Measurements from ENCODE around the gene GAGE2A.
"Not testable (repeated sequence)": the region's sequence is repeated elsewhere in the genome, so short reads cannot be mapped to it uniquely, and the experiment has no call there.

The GAGE2A gene, protein sequence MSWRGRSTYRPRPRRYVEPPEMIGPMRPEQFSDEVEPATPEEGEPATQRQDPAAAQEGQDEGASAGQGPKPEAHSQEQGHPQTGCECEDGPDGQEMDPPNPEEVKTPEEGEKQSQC

DNA sequence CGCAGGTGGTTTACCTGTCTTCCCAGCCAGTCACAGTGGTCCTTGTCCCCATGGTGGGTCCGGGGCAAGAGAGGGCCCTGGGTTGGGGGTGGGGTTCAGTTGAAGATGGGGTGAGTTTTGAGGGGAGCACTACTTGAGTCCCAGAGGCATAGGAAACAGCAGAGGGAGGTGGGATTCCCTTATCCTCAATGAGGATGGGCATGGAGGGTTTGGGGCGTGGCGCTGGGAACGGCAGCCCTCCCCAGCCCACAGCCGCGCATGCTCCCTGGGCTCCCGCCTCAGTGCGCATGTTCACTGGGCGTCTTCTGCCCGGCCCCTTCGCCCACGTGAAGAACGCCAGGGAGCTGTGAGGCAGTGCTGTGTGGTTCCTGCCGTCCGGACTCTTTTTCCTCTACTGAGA, at the start of gene GAGE2A:
TSS of gene GAGE2A (plus strand) at position 301 of the 400 bp plus-strand sequence. CDS start 1,155 bp downstream, outside the sequence.
- not testable (repeated sequence) for DNase-seq

DNA sequence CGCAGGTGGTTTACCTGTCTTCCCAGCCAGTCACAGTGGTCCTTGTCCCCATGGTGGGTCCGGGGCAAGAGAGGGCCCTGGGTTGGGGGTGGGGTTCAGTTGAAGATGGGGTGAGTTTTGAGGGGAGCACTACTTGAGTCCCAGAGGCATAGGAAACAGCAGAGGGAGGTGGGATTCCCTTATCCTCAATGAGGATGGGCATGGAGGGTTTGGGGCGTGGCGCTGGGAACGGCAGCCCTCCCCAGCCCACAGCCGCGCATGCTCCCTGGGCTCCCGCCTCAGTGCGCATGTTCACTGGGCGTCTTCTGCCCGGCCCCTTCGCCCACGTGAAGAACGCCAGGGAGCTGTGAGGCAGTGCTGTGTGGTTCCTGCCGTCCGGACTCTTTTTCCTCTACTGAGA, 47.9 kb upstream of the GAGE2A start, which contains the start of gene GAGE12D:
TSS of gene GAGE12D (plus strand) at position 301 of the 400 bp plus-strand sequence. CDS start 1,155 bp downstream, outside the sequence.
- DNase-seq, result not testable (repeated sequence)

DNA sequence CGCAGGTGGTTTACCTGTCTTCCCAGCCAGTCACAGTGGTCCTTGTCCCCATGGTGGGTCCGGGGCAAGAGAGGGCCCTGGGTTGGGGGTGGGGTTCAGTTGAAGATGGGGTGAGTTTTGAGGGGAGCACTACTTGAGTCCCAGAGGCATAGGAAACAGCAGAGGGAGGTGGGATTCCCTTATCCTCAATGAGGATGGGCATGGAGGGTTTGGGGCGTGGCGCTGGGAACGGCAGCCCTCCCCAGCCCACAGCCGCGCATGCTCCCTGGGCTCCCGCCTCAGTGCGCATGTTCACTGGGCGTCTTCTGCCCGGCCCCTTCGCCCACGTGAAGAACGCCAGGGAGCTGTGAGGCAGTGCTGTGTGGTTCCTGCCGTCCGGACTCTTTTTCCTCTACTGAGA, 38.3 kb upstream of the GAGE2A start, which contains the start of gene GAGE12E:
TSS of gene GAGE12E (plus strand) at position 301 of the 400 bp plus-strand sequence. CDS start 1,155 bp downstream, outside the sequence.
- not testable (repeated sequence) for DNase-seq

DNA sequence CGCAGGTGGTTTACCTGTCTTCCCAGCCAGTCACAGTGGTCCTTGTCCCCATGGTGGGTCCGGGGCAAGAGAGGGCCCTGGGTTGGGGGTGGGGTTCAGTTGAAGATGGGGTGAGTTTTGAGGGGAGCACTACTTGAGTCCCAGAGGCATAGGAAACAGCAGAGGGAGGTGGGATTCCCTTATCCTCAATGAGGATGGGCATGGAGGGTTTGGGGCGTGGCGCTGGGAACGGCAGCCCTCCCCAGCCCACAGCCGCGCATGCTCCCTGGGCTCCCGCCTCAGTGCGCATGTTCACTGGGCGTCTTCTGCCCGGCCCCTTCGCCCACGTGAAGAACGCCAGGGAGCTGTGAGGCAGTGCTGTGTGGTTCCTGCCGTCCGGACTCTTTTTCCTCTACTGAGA, 28.8 kb upstream of the GAGE2A start, which contains the start of gene GAGE12F:
TSS of gene GAGE12F (plus strand) at position 301 of the 400 bp plus-strand sequence. CDS start 1,155 bp downstream, outside the sequence.
- DNase-seq, result not testable (repeated sequence)

DNA sequence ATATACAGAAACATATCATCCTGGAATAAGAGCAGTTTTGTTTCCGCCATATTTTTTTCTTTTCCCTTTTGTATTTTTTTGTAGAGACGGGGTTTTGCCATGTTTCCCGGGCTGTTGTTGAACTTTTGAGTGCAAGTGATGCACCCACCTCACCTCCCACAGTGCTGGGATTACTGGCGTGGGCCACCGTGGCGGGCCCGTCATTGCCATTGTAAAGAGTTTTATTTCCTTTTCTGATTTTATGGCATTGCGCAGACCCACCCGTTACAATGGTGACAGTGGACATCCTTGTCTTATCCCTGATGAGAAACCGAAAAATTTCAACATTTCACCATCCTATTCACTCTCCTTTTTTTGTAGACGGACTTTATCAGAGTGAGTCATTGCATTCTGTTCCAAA, 20.6 kb upstream of the GAGE2A start:
- DNase-seq, result not testable (repeated sequence)

DNA sequence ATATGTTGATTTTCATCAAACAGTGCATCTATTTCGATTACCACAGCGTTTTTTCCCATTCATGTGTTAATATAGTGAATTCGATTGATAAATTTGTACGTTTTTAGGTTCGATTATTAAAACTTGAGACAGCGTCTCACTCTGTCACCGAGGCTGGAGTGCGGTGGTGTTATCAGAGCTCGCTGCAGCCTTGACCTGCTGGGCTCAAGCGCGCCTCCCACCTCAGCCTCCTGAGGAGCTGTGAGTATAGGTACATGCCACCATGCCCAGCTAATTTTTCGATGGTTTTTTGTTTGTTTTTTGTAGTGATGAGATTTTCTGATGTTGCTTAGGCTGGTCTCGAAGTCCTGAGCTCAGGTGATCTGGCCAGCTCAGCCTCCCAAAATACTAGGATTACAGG, 20.1 kb upstream of the GAGE2A start:
- DNase-seq, result not testable (repeated sequence)

DNA sequence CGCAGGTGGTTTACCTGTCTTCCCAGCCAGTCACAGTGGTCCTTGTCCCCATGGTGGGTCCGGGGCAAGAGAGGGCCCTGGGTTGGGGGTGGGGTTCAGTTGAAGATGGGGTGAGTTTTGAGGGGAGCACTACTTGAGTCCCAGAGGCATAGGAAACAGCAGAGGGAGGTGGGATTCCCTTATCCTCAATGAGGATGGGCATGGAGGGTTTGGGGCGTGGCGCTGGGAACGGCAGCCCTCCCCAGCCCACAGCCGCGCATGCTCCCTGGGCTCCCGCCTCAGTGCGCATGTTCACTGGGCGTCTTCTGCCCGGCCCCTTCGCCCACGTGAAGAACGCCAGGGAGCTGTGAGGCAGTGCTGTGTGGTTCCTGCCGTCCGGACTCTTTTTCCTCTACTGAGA, 19.2 kb upstream of the GAGE2A start, which contains the start of gene GAGE12G:
TSS of gene GAGE12G (plus strand) at position 301 of the 400 bp plus-strand sequence. CDS start 1,155 bp downstream, outside the sequence.
- not testable (repeated sequence) for DNase-seq

DNA sequence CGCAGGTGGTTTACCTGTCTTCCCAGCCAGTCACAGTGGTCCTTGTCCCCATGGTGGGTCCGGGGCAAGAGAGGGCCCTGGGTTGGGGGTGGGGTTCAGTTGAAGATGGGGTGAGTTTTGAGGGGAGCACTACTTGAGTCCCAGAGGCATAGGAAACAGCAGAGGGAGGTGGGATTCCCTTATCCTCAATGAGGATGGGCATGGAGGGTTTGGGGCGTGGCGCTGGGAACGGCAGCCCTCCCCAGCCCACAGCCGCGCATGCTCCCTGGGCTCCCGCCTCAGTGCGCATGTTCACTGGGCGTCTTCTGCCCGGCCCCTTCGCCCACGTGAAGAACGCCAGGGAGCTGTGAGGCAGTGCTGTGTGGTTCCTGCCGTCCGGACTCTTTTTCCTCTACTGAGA, 9.6 kb upstream of the GAGE2A start, which contains the start of gene GAGE12H:
TSS of gene GAGE12H (plus strand) at position 301 of the 400 bp plus-strand sequence. CDS start 1,155 bp downstream, outside the sequence.
- not testable (repeated sequence) for DNase-seq

DNA sequence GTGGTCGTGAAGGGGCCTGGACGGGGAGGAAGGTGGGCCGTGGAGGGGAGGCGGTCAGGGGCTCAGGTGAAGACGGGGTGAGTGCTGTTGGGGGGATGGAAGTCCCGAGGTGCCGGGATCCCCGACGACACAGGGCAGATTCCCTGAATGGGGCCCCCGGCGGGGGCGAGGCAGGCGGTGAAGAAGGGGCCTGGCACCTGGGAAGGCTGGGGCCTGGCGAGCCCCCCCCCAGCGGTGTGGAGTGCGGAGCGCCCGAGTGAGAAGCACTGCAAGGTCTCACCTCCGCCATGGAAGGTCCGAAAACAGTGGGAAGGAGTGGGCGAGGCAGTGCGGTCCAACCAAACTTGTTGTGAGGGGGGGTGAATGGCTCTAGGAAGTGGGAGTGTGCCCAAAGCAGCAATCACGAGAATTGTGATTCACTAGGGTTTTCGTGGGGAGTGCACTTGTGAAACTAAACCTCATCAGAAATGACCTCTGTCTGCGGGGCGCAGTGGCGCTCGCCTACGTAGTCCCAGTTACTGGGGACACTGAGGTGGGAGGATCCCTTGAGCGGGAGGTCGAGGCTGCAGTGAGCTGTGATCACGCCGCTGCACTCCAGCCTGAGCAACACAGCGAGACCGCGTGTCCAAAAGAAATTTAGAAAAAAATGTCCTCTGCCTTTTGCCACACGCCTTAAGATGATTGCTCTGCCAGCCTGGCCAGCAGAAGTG, 628 bp downstream of the GAGE2A start:
- not testable (repeated sequence) for DNase-seq

DNA sequence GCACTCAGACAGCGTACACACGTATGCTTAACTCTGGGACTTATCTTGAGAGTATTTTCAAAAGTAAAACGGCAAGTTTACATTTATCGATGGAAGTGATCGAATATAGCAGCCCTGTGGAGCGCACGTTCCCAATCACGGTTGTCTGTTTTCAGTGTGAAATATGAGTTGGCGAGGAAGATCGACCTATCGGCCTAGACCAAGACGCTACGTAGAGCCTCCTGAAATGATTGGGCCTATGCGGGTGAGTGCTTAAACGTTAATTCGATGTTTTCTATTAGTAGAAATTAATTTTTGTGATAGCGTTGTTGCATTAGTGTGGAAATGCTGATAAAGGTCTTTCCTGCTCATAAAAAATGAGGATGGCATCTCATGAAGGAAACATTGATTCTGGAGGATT, 1.2 kb downstream of the GAGE2A start:
- not testable (repeated sequence) for DNase-seq

DNA sequence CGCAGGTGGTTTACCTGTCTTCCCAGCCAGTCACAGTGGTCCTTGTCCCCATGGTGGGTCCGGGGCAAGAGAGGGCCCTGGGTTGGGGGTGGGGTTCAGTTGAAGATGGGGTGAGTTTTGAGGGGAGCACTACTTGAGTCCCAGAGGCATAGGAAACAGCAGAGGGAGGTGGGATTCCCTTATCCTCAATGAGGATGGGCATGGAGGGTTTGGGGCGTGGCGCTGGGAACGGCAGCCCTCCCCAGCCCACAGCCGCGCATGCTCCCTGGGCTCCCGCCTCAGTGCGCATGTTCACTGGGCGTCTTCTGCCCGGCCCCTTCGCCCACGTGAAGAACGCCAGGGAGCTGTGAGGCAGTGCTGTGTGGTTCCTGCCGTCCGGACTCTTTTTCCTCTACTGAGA, 9.4 kb downstream of the GAGE2A start, which contains the start of gene GAGE1:
TSS of gene GAGE1 (plus strand) at position 301 of the 400 bp plus-strand sequence. CDS start 1,155 bp downstream, outside the sequence.
- not testable (repeated sequence) for DNase-seq

DNA sequence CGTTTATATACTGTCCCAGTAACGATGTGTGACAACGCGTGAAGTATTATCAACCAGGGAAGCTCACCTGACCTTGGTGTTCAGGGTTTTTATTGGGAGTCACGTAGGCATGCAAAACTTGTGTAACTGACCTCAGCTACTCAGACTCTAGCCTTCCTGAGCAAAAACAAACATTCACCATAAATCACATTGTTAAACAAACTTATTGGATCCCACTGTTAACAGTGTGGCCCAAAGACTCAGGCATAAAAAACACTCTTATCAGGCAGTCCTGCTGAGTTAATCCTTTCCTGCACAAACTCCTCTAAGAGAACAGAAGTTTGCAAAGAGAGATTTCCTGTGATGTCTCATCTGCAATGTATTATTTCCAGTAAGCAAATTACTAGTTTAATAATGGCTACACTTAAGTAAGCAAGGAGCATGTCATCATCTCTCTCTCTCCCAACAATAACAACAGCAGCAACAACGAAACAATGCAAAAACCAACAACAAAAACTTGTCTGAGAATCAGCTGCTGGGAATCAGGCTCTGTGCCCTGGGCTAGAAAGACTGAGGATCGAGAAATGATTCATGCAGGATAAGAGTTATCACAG, 21.5 kb downstream of the GAGE2A start:
- DNase-seq, result no peak
- no peak for TF ChIP-seq POLR2A (IDR thresholded peaks at IDR 0.05; ENCODE audit: low read length)
- no peak for TF ChIP-seq GATA1 (IDR thresholded peaks at IDR 0.05; ENCODE audit: low read depth, low read length)

DNA sequence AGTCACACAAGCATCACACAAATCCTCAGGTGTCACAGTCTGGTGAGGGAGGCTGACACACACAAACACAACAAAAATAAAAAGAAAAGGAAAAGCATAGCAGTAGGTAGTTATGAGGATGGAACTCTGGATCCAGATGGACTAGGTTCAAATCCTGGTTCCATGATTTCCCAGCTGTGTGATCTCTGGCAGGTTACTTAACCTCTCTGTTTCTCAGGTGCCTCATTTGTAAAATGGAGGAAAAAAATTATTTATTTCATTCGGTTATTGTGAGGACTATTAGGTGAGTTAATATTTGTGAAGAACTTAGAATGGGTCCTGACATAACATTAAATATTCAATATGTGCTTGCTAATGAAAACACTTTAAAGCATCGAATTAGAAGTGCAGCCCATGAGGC, 29.3 kb downstream of the GAGE2A start:
- DNase-seq, result no peak
- TF ChIP-seq POLR2A (IDR thresholded peaks at IDR 0.05; ENCODE audit: low read length), result no peak
- TF ChIP-seq GATA1 (IDR thresholded peaks at IDR 0.05; ENCODE audit: low read depth, low read length), result no peak

DNA sequence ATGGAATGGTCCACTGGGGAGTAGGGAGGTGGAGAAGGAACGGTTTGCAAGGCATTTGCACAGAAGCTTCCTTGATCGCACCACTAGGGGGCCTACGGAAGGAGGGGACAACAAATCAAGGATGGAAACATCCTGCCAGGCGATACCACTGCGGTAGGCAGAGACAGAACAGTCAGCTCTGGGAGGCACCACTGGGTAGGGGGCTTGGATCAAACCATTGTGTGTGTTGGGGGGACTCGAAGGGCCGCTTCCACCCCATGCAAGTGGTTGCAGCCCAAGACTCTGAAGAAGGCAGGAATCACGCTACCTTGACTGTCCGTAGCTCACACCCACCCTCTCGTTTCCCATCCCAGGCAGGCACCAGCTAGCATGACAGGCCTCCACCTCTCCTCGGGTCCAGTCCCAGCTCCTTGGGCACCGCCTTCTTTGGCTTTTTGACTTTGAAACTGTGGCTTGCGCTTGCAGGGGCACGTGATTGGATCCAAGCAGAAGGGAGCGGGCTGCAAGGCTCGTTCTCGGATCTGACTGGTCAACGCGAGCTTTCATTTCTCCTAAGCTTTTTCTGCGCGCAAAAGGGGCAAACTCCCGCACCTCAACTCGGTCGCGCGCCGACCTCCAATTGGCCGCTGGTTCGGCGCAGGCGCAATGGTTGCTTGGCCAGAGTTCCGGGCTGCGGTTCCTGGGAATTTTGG, 37.9 kb downstream of the GAGE2A start:
- TF ChIP-seq GATA1 (IDR thresholded peaks at IDR 0.05; ENCODE audit: low read depth, low read length), result no peak
- no peak for TF ChIP-seq POLR2A (IDR thresholded peaks at IDR 0.05; ENCODE audit: low read length)
- DNase-seq, result peak; percentile 30 to 50

DNA sequence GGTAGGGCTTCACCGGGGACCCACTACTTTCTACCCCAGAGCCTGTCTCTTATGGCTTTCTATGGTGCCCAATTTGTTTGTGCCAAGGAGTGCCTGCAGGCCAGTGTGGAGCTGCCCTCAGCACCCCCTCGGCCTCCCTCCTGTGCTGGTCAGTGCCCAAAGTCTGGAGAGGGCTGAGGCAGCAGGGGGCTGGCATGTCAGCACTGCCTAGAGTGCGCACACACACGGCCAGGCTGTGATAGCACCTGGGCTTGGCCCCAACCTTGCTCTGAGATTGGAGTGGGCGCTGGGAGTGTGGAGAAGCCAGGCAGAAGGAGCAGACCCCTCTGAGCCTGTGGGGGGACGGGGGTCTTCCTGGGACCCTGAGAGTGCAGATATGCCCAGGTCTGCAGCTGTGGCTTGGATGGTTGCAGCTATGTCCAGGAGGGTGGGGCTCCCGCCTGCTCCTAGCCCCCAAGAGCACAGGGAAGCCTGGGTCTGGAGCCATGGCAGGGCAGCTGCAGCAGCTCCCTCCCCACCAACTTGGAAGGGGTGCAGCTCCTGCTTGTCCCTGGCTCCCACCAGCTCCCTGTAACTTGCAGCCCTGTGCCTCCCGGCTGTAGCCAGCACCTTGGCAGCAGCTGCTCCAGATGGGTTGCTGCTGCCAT, 55.8 kb downstream of the GAGE2A start:
- DNase-seq, result no peak
- no peak for TF ChIP-seq POLR2A (IDR thresholded peaks at IDR 0.05; ENCODE audit: low read length)
- TF ChIP-seq GATA1 (IDR thresholded peaks at IDR 0.05; ENCODE audit: low read depth, low read length), result no peak

All from erythroblast (primary cell).